ENCODE measurements around the gene KLHL21.

Gene KLHL21

DNA sequence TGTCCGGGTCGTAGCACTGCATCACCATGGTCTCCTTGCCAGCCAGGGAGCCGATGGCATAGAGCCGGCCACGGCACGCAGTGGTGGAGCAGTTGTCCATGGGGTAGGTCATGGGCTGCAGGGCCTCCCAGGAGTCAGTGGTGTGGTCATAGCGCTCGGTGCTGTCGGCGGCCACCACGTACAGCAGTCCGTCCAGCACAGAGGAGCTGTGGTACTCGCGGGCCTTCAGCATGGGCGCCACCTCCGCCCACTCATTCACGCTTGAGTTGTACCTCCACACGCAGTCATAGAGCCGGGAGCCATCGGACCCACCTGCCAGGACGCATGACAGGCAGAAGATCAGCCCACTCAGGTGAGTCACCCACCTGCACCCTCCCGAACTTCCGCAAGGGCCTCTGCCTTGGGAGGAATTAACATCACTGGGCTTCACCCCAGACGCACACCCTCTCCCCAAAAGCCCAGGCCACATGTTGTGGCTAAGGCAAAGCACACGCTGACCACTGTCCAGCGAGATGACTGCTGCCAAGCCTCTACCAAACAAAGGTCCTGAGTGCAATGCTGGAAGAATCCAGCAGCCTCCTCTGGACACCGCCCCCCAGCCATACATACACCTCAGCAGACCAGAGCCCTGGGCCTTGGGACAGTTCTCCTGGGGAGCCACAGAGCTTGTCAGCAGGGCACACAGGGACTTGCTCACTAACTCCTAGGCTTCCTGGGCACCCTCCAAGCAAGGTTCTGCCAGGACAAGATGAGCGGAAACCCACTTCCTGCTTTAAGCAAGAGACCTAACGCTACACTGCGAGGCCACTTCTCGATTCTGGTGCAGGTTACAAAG is 3.3 kb downstream of the KLHL21 start:
- peak; percentile 57 for DNase-seq

DNA sequence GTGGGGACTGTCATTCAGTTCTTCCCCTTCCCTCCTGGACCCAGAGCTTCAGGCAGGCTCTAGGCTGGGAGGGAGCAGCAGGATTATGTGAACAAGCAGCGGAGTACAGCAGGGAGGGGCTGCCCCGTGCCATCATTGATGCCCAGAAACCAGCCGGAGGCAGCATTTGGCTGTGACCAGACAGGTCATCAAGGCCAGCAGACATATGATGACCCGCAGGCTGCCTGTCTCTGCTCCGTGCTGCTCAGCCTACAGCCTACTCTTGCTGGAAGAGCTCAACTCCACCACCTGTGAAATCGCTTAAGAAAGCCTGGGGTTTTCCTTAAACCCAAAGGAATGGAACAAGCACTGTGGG is 4.9 kb downstream of the KLHL21 start:
- no peak for DNase-seq

DNA sequence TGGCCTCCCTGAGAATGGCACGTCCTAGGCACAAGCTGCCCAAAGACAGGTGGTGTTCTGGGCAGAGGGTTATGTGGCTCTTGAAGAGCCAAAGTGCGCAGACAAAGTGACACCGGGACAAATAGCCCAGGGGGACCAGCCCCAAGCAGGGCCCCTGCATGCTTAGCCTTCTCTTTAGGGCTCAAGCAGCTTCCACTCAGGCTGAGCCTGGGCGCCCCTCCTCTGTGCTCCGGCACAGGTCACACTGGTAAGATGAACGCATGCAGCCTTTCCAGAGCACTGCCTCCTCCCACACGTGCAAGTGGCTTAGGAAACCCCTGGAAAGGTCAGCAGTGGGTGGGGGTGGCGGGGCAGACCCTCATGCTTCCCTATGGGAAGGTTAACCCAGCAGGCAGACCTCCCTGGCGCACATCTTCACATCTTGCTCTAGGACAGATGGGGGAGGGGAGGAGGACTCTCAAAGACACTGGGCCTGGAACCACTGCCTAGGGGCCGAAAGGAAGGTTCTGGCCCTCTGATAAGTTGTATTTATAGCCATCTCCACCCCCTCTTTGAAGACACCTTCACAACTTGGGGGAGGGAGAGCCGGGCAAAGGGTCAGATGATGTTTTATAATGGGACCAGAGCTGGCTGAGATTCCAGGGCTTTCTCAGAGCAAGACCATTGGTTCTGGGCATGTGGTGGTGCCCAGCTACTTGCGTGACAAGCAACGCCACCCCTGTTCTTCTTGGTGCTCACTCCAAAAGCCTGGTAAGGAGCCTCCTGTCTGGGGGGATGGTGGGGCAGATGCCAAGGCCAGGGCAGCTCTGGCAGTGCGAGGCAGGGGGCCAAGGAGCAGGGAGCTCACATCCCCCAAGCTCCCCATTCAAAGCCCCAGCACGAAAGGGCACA is 5.5 kb downstream of the KLHL21 start:
- DNase-seq, result no peak

DNA sequence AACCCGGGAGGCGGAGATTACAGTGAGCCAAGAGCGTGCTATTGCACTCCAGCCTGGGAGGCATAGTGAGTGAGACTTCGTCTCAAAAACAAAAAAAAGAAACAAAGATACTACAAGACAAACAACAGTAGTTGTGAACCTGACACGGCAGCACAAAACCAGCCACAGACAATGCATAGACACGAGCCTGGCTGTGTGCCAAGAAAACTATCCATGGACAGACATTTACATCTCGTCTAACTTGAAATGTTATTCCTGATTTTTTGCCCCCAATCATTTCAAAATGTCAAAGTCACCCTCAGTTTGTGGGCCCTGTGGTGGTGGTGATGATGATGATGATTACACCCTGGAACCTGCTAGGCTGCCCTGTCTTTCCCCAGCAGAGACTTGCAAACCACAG is 6.3 kb downstream of the KLHL21 start:
- DNase-seq, result no peak

DNA sequence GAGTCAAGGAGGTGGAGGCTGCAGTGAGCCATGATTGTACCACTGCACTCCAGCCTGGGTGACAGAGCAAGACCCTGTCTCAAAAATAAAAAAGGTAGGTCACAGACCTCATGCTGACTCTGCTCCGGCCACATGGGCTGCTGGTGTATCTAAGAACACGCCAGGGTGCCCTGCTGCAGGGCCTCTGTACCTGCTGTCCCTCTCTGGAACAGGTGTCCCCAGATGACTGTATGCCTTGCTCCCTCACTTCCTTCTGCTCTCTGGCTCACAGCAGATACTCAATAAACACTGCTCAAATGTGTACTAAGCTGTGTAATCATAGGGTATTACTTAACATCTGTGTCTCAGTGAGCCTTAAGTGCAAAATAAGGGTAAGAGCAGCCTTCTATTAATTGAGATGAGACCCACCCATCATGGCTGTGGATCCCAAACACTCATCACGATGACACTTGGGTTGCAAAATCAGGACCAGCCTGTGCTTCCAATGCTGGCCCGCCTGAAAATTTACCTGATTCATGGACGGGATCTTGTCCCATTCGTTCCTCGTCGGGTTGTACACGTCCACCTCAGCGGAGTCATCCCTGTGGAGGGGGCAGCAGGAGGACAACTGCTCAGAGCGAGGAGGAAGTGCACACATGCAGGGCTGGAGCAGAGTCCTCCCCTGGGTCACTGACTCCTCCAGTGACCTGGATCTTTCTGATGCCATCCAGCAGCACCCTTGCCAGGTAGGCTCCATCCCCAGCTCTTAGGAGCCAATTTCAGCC is 7.5 kb downstream of the KLHL21 start:
- no peak for DNase-seq

DNA sequence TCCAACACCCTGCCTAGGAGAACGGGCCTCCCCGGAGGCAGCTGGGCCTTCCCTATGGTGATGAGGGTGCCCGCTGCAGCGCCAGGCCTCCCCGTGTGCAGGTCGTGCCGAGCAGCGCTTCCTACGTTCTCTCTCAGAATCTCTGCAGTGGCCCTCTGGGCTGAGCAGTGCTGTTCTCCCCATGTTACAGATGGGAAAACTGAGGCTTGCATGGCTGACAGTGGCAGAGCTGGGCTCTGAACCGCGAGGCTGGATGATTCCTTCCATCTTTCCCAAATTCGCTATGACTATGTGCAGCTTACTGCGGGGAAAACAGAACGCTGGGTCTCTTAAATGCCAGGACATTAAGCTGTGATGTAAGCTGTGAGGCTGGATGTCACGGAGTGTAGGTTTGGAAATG is 8.9 kb downstream of the KLHL21 start:
- DNase-seq, result no peak

DNA sequence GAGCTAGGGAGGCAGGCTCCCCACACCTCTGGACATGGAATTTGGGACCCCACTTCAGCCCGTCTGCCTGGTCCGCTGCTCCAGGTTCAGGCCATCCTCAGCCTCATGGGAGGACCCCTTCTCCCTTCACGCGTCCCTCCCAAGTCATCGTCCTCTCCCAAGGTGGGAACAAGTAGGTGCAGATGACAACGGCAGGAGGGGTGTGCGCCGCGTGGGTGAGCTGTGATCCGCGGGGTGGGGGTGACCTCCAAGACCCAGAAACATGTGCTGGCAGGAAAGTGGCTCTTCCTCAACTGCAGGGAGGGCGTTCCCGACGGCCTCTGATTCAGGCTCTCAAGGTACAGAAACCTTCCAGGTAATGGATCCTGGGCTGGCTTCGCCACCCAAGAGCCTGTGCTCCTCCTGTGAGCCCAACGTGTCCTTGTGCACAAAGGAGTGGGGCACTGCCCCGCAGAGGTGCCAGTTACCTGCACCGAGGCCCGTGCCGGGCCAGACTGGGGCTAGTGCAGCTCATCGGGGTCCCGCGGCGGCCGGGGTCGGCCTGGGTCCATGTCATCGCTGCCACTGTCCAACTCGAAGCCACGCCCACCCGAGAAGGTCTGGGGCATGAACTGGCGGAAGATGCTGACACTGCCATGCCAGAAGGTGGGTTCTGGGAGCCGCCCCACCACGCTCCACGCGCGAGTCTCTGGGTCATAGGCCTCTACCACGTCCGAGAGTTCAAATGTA is 9.6 kb downstream of the KLHL21 start:
- no peak for DNase-seq

DNA sequence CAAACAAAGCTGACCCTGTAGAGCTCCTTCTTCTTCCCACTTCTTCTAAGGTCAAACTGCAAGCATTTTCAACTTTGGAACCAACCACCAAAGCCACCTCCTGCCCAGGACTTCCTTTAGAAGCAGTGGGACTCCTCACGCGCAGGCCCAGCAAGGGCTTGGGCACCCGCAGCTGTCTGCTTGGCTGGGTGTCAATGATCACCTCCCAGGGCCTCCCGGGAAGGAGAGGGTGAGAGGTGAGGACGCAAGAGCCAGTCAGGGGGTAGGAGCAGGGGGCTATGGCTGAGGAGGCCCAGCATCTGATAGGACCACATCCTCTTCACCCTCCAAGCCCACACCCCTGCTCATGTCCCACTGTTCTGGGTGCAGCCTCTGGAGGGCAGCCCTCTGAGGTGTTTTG is 10.2 kb downstream of the KLHL21 start:
- DNase-seq, result no peak

DNA sequence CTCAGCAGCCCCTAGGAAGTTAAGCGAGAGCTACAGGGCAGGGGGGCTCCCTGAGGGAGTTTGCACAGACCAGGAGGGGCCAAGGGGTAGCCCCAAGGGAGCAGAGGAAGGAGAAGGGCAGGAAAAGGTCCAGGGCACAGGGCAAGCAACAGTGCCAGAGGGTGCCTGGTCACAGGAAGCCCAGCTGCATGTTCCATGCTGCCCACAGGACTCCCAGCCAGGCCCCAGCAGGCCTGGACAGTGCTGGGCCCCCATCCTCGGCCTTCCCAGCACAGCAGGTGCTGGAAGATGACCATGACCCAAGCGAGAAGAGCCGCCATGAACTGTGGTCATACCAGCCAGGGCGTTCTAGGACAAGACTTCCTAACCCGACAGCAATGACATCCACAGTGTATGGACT is 11.0 kb downstream of the KLHL21 start:
- DNase-seq, result no peak

DNA sequence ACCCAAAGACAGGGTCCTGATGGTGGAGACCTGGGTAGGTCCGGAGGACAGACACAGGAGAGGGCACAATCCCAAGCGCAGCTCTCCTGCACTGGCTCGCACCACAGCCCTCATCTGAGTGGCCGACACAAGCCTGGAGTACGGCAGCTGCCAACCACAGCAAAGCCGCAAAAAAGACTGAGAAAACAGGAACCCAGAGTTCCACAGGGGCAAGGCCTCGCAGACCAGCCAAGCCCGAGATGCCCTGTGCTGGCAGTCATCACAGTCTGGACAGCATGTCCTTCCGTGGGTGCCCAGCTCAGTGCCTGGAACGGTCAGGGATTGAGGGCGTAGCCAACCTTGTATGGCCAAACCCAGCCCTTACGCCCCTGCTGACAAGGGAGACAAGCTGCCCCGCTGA is 11.4 kb downstream of the KLHL21 start:
- no peak for DNase-seq

DNA sequence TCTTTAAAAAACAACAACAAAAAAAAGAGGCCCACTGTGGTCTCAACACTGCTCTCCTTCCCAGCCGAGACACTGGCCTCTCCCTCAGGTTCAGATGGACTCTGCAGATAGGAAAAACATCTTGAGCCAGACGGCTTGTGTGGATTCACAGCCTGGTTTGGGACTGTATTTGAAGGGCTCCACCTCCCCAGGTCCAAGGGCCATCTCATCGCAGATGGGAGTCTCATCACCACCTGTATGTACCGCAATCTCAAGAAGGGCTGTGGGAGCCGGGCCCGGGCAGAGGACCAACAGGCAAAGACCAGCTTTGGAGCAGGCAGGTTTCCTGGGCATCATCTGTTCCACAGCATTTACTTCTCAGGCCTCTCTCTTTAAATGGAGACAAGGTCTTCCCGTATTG is 12.6 kb downstream of the KLHL21 start:
- no peak for DNase-seq

DNA sequence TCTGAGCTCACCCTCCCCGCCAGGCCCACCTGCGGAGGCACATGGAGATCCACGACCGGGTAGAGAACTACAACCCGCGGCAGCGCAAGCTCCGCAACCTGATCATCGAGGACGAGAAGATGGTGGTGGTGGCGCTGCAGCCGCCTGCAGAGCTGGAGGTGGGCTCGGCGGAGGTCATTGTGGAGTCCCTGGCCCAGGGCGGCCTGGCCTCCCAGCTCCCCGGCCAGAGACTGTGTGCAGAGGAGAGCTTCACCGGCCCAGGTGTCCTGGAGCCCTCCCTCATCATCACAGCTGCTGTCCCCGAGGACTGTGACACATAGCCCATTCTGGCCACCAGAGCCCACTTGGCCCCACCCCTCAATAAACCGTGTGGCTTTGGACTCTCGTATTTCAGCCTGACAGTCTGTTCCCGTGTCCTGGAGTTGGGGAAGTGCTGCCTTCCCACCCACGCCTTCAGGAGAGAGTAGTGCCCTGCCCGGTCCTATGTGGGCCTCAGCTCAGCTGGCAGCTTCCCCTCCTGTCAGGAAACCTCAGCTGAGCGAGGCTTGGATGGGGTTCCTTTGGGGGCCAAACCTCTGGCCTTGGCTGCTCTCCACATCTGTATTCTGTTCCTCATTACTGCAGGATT is 13.7 kb downstream of the KLHL21 start:
- no peak for DNase-seq

DNA sequence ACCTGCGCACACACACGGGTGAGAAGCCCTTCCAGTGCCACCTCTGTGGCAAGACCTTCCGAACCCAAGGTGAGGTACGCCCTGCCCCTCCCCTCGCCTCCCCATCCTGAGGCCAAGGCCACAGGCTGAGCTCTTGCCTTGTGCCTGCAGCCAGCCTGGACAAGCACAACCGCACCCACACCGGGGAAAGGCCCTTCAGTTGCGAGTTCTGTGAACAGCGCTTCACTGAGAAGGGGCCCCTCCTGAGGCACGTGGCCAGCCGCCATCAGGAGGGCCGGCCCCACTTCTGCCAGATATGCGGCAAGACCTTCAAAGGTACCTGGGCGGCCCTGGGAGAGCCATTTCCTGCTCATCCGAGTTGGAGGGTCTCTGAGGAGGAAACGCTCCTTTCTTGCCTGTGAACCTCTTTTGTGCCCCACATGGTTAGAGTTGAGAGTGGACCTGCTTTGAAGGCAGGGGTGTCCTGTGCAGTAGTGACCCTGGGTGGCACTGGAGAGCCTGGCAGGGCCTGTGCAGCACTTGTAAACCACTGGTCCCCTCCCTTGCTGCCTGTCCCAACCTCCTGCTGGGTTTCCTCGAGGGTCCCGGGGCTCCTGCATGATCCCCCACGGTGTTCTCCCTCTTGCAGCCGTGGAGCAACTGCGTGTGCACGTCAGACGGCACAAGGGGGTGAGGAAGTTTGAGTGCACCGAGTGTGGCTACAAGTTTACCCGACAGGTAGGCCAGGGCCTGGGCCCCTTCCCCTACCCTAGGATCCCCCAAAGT is 14.4 kb downstream of the KLHL21 start:
- no peak for DNase-seq

DNA sequence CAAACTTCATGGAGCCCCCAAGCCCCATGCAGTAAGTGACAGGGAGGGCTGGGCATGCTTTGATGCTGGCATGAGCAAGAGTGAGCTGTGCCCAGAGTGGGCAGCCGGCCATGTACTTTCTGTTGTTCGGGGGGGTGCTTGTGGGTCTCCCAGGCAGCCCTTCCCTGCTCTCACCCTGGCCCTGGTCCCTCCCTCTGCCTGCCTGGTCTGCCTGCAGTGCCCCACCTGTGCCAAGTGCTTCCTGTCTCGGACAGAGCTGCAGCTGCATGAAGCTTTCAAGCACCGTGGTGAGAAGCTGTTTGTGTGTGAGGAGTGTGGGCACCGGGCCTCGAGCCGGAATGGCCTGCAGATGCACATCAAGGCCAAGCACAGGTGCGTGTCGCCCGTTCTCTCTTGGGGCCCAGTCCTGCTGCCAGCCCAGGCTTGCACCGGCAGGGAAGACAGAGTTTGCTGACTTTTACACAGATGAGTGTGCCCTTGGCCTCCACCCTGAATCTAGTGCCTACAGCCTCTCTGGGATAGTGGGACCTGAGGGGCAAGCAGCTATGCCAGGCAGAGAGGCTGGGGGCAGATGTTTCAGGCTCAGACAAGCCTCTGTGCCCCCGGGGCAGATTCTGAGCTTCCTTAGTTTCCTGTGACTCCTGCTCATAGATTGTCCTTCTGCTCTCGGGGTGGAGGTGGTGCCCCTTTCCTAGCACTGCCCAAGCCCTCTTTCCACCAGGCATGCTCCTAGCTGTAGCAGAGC is 15.2 kb downstream of the KLHL21 start:
- no peak for DNase-seq

DNA sequence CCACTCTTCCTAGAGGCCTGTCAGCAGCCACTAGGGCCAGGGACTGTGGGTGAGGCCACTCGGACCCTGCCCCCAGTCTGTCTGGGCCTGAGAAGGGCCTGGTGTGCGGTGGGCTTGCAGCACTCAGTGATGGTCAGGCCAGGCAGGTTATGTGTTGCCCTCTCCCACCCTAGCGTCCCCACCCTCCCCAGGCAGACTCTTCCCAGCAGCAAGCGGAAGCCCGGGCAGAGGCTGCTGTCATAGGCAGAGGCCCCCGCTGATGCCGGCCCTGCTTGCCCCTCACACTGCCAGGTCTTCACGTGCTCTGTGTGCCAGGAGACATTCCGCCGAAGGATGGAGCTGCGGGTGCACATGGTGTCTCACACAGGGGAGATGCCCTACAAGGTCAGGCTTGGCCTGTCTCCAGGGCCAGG is 16.3 kb downstream of the KLHL21 start:
- DNase-seq, result no peak

DNA sequence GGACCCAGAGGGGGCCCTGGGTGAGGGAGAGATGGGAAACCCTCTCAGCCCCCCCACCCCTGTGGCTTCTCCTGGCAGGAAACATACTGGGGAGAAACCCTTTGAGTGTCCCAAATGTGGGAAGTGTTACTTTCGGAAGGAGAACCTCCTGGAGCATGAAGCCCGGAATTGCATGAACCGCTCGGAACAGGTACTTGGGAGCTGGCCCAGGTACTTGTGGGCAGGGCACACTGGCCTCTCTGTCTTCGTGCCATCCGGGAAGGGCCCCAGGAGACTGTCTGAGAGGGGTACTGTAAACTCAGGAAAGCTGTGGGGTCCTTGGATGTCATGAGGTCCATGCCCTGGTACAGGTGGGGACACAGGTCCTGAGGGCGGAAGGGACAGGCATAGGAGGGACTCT is 16.8 kb downstream of the KLHL21 start:
- no peak for DNase-seq

DNA sequence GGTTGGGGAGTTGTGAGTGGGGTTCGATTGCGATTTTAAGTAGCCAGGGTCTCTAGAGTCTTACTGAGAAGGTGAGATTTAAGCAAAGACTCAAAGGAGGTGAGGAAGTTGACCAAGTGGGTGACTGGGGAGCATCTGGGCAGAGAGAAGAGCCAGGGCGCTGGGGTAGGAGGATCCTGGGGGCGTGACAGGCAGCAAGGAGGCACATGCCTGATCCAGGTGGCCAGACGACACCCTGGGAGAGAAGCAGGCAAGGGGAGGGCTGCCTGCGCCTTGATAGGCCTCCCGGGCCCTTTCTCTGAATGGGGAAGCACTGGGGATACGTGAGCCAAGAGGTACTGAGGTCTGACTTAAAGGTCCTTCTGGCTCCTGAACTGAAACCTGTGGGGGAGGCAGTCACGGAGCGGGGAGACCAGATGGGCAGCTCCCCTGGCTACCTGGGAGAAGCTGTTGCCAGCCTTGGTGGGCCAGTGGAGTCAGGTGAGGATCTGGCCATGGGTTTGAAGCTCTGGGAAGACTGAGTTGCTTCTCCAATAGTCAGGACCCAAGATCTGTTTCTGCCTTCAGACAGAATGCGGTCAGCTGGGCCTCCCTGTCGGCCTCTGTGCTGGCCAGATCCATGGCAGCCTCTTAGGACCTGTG is 17.5 kb downstream of the KLHL21 start:
- no peak for DNase-seq

DNA sequence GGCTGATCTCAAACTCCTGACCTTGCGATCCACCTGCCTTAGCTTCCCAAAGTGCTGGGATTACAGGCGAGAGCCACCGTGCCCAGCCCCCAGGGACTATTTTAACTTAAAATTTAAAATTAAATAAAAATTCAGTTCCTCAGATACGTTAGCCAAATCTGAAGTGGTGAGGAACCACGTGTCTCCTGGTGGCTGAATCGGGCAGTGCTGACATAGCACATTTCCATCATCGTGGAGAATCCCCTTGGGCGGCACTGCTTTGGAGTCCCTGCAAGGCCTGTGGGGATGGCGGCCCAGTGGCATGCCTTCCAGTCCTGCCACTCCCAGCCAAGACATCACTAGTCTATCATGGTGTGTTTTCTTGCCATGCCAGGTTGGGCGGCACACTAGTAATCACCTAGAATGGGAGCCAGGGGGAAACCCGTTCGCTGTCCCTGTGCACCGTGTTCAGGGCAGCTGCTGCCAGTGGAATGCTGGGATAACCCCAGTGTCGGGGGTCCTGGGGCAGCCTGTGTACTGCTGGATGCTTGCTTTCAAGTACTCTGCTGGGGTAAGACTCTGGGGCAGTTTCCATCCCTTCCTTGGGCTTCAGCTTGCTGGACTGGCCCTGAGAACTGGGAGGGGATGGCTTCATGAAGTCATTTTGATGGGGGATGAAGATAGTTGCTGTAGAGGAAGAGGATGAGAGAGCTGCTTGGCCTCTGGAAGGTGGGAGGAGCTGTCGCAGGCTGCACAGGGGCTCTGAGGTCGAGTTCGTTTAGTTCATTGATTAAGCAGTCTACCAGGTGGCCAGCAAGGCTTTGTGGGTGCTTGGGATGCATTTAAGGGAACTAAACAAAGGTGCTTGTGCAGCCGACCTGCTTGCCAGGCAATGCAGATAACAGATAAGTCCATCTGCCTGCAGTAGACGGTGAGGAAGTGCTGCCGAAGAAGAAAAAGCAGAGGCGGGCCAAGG is 18.3 kb downstream of the KLHL21 start:
- DNase-seq, result no peak

DNA sequence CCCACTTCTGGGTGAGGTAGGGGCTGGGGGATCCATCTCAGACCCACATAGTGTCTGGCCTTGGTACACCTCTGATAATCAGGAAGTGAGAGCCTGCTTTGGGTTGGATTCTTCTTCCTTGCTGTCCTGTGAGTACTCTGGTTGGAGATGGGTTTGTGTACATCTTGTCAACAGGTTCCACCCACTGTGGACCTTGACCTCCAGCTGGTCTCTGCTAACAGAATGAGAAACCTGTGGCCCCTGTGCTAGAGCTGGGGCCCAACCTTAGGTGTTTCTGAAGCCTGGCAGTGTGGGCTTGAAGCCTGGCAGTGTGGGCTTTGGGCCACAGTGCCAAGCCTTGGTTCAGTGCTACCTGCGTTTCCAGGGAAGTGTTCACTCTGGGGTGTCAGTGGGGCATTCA is 20.3 kb downstream of the KLHL21 start:
- DNase-seq, result no peak

All from activated T-cell treated with anti-CD3 and anti-CD28 coated beads for 4 hours (primary cell).